HUES48 (cell line): Measurements from ENCODE around the gene GSK3B.
"Not testable (repeated sequence)": the region's sequence is repeated elsewhere in the genome, so short reads cannot be mapped to it uniquely, and the experiment has no call there.

Experiments
- H3K27ac ChIP-seq: one replicate; pipeline ENCODE4 v1.7.0; 2013; ENCODE audit warnings: low read depth, low read length, inconsistent platforms
- H3K27me3 ChIP-seq: 2 replicates; pipeline ENCODE4 v1.6.1; 2013; ENCODE audit warnings: mild to moderate bottlenecking, low read length; ENCODE audit not compliant: control insufficient read depth, insufficient read depth
- H3K36me3 ChIP-seq: 2 replicates; pipeline ENCODE4 v1.6.1; 2013; ENCODE audit warnings: low read length; ENCODE audit not compliant: control insufficient read depth, insufficient read depth
- H3K4me1 ChIP-seq: 2 replicates; pipeline ENCODE4 v1.6.1; 2013; ENCODE audit warnings: mild to moderate bottlenecking, low read length; ENCODE audit not compliant: control insufficient read depth, insufficient read depth
- H3K4me3 ChIP-seq: 2 replicates; pipeline ENCODE4 v1.5.1; 2013; ENCODE audit warnings: mild to moderate bottlenecking, low read depth, low read length
- H3K9ac ChIP-seq: 2 replicates; pipeline ENCODE4 v1.6.1; 2013; ENCODE audit warnings: mild to moderate bottlenecking, low read depth, low read length, moderate library complexity
- H3K9me3 ChIP-seq: 2 replicates; pipeline ENCODE4 v1.6.1; 2013; ENCODE audit warnings: low read length; ENCODE audit not compliant: control insufficient read depth, insufficient read depth

The GSK3B gene

DNA sequence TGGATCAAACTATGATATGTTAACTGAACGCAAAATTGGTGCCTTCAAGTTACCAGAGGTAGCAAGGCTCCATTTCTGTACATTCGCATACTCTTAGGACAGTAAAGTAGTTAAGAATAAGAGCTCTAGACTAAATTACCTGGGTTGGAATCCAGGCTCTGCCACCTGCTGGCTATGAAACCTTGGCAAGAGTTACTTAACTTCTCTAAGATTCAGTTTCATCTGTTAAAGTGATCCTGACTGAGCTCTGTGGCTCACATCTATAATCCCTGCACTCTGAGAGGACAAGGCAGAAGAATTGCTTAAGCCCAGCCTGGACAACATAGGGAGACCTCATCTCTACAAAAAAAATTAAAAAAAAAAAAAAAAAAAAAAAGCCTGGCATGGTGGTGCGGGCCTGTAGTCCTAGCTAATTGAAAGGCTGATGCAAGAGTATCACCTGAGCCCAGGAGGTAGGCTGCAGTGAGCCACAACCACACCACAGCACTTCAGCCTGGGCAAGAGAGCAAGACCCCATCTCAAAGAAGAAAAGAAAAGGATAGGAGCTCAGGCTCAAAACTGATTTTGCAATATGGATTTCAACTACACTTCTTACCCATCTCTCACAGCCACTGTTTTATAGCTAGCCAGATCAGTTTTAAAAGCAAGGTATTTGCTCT lies 21.3 kb downstream of the GSK3B start:
- Histone ChIP-seq H3K4me1 (peaks cover 22% of the 10 kb centered on the region), H3K27ac (no peak overlapping the region), H3K27me3 (no peaks in the 10 kb centered on the region), H3K9me3 (no peaks in the 10 kb centered on the region), H3K4me3 (no peak overlapping the region), H3K9ac (no peak overlapping the region), H3K36me3 (no peaks in the 10 kb centered on the region)

DNA sequence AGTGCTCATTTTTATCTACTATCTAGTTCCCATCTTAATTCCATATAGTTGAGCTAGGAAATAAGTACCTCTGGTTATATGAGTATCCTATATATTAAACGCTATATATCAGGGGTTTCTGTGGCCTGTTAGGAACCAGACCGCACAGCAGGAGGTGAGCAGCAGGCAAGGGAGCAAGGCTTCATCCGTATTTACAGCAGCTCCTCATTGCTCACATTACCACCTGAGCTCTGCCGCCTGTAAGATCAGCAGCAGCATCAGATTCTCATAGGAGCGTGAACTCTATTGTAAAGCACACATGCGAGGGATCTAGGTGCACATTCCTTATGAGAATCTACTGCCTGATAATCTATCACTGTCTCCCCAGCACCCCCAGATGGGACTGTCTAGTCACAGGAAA lies 23.0 kb downstream of the GSK3B start:
- no peaks in the 10 kb centered on the region for H3K27me3 ChIP-seq
- no peaks in the 10 kb centered on the region for H3K36me3 ChIP-seq
- H3K9me3 ChIP-seq: no peaks in the 10 kb centered on the region
- no peak overlapping the region for H3K4me3 ChIP-seq
- H3K9ac ChIP-seq: no peak overlapping the region
- H3K4me1 ChIP-seq: peaks cover 28% of the 10 kb centered on the region
- H3K27ac ChIP-seq: no peak overlapping the region

DNA sequence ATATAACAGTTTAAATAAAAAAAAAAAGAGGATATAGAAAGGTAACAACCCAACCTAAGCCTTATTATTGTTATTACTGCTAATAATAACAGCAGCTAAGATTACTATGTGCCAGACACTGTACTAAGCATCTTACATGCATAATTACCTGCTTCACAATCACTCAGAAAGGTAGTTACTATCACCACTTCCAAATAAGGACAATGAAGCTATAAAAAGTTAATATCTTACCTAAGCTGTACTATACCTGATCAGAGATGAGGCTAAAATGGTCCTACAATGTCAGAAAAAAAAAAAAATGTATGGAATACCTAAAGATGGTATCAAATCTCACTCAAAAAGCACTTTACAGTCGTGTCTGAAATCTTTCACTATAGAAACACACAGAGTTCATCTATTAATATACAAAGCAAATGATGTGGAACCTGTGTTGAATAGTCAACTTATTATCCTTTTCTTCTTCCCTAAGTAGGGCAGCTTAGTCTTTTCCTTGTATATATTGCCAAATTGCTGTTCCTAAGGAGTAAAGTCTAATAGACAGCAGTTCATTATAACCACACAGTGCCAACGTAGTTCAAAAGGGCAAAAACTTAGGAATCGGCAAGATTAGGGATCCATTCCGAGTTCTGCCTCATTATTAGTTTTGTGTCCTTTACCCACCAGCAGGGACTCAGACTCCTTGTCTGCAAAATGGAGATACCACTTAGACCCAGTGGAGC lies 23.8 kb downstream of the GSK3B start:
- Histone ChIP-seq H3K4me3 (no peak overlapping the region), H3K9me3 (no peaks in the 10 kb centered on the region), H3K36me3 (no peaks in the 10 kb centered on the region), H3K4me1 (peaks cover 28% of the 10 kb centered on the region), H3K27me3 (no peaks in the 10 kb centered on the region), H3K9ac (no peak overlapping the region), H3K27ac (peak overlapping the region; percentile 25)

DNA sequence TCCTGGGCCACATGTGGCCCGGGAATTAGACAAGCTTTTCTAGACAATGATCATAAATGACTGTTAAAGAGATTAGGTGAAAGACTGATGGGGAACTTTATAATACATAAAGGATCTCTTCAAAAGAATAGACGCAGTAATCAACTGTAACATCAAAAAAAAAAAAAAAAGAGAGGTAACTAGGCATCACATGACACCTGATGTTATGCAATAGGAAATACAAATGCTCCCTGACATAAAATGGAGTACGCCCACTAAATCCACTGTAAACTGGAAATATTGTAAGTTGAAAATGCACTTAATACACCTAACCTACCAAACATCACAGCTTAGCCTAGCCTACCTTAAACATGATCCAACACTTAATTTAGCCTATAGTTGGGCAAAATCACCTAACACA lies 27.2 kb downstream of the GSK3B start:
- Histone ChIP-seq H3K27me3 (no peaks in the 10 kb centered on the region), H3K4me1 (peaks cover 28% of the 10 kb centered on the region), H3K27ac (no peak overlapping the region), H3K4me3 (no peak overlapping the region), H3K9ac (no peak overlapping the region), H3K9me3 (no peaks in the 10 kb centered on the region), H3K36me3 (no peaks in the 10 kb centered on the region)

DNA sequence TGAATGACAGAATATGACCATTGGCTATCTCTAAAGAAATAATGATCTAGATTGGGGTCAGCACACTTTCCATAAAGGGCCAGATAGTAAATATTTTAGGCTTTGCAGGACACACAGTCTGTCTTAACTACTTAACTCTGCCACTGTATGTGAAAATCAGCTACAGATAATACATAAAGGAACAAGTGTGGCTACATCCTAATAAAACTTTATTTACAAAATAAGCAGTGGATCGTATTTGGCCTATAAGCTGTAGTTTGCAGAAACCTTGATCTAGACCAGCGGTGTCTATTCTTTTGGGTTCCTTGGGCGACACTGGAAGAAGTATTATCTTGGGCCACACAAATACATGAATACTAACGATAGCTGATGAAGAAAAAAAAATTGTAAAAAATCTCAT lies 27.6 kb downstream of the GSK3B start:
- H3K4me1 ChIP-seq: peaks cover 24% of the 10 kb centered on the region
- H3K27ac ChIP-seq: no peak overlapping the region
- no peak overlapping the region for H3K9ac ChIP-seq
- H3K27me3 ChIP-seq: no peaks in the 10 kb centered on the region
- no peaks in the 10 kb centered on the region for H3K9me3 ChIP-seq
- H3K4me3 ChIP-seq: no peak overlapping the region
- no peaks in the 10 kb centered on the region for H3K36me3 ChIP-seq

DNA sequence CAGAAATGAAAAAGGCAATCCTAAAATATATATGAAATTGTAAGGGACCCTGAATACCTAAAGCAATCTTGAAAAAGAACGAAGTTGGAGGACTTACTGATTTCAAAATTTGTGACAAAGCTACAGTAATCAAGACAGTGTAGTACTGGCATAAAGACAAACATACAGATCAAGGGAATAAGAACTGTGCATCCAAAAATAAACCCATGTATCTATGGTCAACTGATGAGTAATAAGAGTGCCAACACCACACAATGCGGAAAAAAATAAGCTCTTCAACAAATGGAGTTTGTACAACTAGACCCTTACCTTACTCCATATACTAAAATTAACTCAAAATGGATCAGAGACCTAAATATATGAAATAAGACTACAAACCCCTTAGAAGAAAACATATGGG lies 29.6 kb downstream of the GSK3B start:
- Histone ChIP-seq H3K9me3 (no peaks in the 10 kb centered on the region), H3K9ac (no peak overlapping the region), H3K27ac (no peak overlapping the region), H3K4me3 (no peak overlapping the region), H3K36me3 (no peaks in the 10 kb centered on the region), H3K4me1 (peaks cover 24% of the 10 kb centered on the region; the same call in 1 of the 2 replicates), H3K27me3 (no peaks in the 10 kb centered on the region)

DNA sequence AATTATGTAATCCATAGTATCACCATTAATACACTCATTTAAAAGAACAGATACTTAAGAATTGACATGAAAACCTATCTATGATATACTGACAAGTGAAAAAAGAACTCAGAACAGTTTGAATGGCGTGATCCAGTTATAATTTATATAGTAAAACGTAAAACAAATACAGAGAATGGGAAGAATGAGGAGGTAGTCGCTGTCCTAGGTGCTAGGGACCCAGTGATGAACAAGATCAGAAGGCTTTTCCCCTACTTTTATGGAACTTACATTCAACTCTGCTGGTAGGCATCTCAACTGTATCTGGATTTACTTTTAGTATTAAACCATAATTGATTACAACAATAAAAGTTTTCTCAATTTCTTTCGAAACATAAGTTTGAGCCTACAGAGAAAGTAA lies 31.8 kb downstream of the GSK3B start:
- H3K9ac ChIP-seq: no peak overlapping the region
- H3K27me3 ChIP-seq: no peaks in the 10 kb centered on the region
- H3K36me3 ChIP-seq: no peaks in the 10 kb centered on the region
- peaks cover 17% of the 10 kb centered on the region for H3K4me1 ChIP-seq
- H3K9me3 ChIP-seq: no peaks in the 10 kb centered on the region
- H3K4me3 ChIP-seq: no peak overlapping the region
- H3K27ac ChIP-seq: no peak overlapping the region

DNA sequence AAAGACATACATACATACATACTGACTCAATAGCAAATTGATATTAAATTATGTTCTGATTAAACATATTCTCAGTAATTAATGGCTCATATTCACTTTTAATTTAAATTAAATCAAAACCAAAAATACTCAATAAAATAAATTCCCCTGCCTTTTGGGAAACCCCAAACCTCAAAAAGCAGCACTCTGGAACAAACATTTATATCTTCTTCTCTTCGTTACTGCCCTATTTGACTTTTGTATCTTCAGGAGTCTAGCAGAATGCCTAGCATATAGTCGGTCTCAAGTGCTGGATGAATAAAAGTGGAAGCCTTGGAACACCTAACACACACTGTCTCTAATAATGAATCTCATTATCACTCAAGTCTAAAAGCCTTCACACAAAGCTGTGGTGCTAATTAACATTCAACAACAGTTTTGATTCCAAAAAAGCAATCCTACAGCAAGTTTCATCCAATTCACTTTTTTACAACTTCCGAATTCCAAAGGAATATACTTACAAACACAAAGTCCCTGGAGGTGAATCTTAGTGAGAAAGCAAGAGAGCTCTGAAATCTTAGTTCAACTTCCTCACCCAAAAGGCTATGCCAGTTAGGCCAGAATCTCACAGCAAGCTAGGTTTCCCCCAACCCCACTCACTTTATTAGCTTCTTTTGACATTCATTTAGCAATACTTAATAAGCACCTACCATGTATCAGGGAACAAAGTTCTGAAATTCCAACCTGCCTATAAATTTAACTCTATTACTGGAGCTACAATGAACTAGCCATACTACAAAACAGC lies 35.0 kb downstream of the GSK3B start:
- Histone ChIP-seq H3K36me3 (no peaks in the 10 kb centered on the region), H3K4me1 (peaks cover 14% of the 10 kb centered on the region), H3K9me3 (no peaks in the 10 kb centered on the region), H3K4me3 (no peak overlapping the region), H3K27me3 (no peaks in the 10 kb centered on the region), H3K27ac (no peak overlapping the region), H3K9ac (no peak overlapping the region)

DNA sequence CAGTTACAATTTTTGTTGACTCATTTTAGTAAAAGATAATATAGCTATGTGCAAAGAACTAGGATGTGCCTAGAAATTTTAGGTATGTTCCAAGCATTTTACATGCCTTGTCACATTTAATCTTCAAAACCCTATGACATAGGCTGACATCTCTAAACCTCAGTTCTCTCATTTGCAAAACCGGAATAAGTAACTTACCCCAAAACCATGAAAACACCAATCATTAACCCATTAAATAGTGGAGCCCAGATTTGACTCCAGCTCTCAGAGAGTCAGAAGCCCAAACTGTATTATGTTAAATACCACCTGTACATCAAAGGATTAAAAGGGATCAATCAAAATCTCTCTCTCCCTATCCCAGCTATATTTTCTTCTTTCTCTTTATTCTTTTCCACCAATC lies 36.6 kb downstream of the GSK3B start:
- peaks cover 15% of the 10 kb centered on the region for H3K4me1 ChIP-seq
- H3K9me3 ChIP-seq: no peaks in the 10 kb centered on the region
- H3K4me3 ChIP-seq: no peak overlapping the region
- H3K27me3 ChIP-seq: no peaks in the 10 kb centered on the region
- H3K9ac ChIP-seq: no peak overlapping the region
- H3K27ac ChIP-seq: no peak overlapping the region
- no peaks in the 10 kb centered on the region for H3K36me3 ChIP-seq

DNA sequence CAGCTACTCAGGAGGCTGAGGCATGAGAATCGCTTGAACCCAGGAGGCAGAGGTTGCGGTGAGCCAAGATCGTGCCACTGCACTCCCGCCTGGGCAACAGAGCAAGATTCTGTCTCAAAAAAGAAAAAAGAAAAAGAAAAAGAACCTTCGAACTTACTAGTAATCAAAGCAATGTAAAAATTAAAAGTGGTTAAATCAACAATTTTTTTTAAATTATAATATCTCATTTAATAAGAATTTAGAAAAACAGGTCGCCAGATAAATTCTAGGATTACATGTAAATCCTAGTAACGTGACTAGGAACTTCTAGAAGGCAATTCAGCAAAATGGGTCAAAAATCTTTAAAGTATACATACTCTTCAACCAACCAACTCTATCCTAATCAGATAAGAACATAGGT lies 37.2 kb downstream of the GSK3B start:
- H3K27me3 ChIP-seq: no peaks in the 10 kb centered on the region
- no peak overlapping the region for H3K9ac ChIP-seq
- H3K4me1 ChIP-seq: peaks cover 21% of the 10 kb centered on the region
- no peak overlapping the region for H3K4me3 ChIP-seq
- H3K36me3 ChIP-seq: no peaks in the 10 kb centered on the region
- no peak overlapping the region for H3K27ac ChIP-seq
- no peaks in the 10 kb centered on the region for H3K9me3 ChIP-seq

DNA sequence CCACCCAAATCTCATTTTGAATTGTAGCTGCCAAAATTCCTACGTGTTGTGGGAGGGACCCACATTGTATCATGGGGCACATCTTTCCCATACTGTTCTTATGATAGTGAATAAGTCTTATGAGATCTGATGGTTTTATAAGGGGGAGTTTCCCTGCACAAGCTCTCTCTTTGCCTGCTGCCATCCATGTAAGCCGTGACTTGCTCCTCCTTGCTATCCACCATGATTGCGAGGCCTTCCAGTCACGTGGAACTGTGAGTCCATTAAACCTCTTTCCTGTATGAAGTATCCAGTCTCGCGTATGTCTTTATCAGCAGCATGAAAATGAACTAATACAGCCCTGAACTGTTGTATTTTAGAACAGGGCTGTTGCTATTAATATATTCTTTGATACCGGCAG lies 40.6 kb downstream of the GSK3B start:
- H3K4me3 ChIP-seq, H3K36me3 ChIP-seq, H3K9me3 ChIP-seq, H3K27ac ChIP-seq, H3K27me3 ChIP-seq, H3K9ac ChIP-seq: not testable (repeated sequence)
- peaks cover 13% of the 10 kb centered on the region; the same call in 1 of the 2 replicates for H3K4me1 ChIP-seq
